ENCODE data around the gene TFDP1. TPM values are rescaled to one million over a fixed set of nuclear protein-coding genes. Genes with fewer than 3 reads are reported as not detected.

The TFDP1 gene
- polyA plus RNA-seq, 1 of the 3 experiments (the other 2 are of a cell fraction), result 76.7 TPM

- 47% methylated on average over 2 of the region's 2 CpGs for WGBS (ENCODE audit: low lambda C conversion rate)
- Histone ChIP-seq H3K4me1 (ENCODE audit: control insufficient read depth in 1 of 2, insufficient read depth in 2 of 2, low read depth in 1 of 2, low read length in 1 of 2) (no peaks in the 10 kb centered on the region; a peak in 1 of 4 replicates), H3K27me3 (ENCODE audit: insufficient read depth) (no peaks in the 10 kb centered on the region), H3K79me2 (ENCODE audit: insufficient read depth) (no peaks in the 10 kb centered on the region), H2AFZ (ENCODE audit: low read depth) (no peak overlapping the region), H3K27ac (ENCODE audit: low read depth in 2 of 2, low read length in 1 of 2) (no peak overlapping the region), H3K4me2 (no peak overlapping the region), H3K4me3 (ENCODE audit: low read depth in 2 of 2, low read length in 1 of 2) (no peak overlapping the region), H3K36me3 (replicated peaks in 1 of 2; ENCODE audit: control insufficient read depth in 1 of 2, insufficient read depth in 2 of 2, low read length in 1 of 2) (no peaks in the 10 kb centered on the region), H3K9me2 (no peaks in the 10 kb centered on the region), H3F3A (replicated peaks; ENCODE audit: insufficient read depth) (peaks cover 11% of the 10 kb centered on the region), H4K20me1 (ENCODE audit: insufficient read depth) (no peaks in the 10 kb centered on the region), H3K9me3 (peaks cover 14% of the 10 kb centered on the region; the same call in 1 of the 2 replicates), H3K9ac (no peak overlapping the region)
- DNase-seq, result no peak
- TF ChIP-seq PBX3 (IDR thresholded peaks at IDR 0.05) (no peak), REST (IDR thresholded peaks at IDR 0.05; ENCODE audit: low read depth, low read length) (no peak), IRF3 (IDR thresholded peaks at IDR 0.05; ENCODE audit: low read depth, low read length) (no peak), USF2 (IDR thresholded peaks at IDR 0.05; ENCODE audit: borderline replicate concordance, low read depth, low read length) (no peak), RCOR1 (IDR thresholded peaks at IDR 0.05; ENCODE audit: low read length) (no peak), MAX (IDR thresholded peaks at IDR 0.05; ENCODE audit: low read depth) (no peak), USF1 (IDR thresholded peaks at IDR 0.05; ENCODE audit: borderline replicate concordance, low read depth) (no peak), SMC3 (IDR thresholded peaks at IDR 0.05; ENCODE audit: low read depth, low read length) (no peak)
- CTCF ChIA-PET, result interaction anchor here (0.9 to 1.7 kb wide), 3 partner anchors 63 to 155 kb away, joined by 3 to 4 read pairs (median 4); no protein-coding TSS in a partner anchor
- POLR2A ChIA-PET, result no interaction called here
Measured at GRCh38 chr13:113661509-113661908, 77.0 kb downstream of the TFDP1 start.

All from SK-N-SH (cell line).